GM19328 (cell line): ENCODE results near the gene GRIK1.

Experiments used
- ATAC-seq: cut with Tn5 transposase; IDR thresholded peaks from one replicate; pipeline ENCODE4 v1.9.1; 2021; ENCODE audit warnings: mild to moderate bottlenecking, moderate library complexity; ENCODE audit not compliant: unreplicated experiment

The GRIK1 gene

DNA sequence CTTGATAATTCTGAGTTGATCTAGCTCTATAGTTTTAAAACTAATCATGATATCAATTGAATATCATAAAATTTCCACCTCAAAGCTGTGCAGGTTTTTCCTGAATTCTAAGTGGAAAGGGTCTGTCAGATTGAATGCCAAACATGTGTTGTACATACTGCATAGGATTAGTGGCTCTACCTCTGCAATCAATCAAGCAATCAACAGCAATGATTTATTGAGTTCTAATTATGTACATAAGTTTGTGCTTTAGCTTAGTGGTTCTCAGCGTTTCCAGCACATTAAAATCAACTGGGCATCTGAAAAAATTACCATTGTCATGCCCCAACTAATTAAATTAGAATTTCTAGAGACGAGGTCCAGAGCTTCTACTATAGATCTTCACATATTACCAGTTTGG is 389.6 kb downstream of the GRIK1 start:
- ATAC-seq = no peak

DNA sequence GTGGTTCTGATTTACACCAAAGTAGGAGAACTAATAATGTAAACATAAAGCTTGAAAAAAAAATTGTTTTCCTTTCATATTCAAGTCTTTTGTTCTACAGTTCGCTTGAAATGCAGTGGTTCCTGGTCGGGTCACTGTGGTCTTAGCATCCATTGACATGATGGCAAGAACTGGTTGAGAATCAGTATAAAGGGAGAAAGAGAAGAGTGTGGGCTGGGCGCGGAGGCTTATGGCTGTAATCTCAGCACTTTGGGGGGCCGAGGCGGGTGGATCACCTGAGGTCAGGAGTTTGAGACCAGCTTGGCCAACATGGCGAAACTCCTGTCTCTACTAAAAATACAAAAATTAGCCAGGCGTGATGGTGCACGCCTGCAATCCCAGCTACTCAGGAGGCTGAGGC is 390.2 kb downstream of the GRIK1 start:
- ATAC-seq = no peak

DNA sequence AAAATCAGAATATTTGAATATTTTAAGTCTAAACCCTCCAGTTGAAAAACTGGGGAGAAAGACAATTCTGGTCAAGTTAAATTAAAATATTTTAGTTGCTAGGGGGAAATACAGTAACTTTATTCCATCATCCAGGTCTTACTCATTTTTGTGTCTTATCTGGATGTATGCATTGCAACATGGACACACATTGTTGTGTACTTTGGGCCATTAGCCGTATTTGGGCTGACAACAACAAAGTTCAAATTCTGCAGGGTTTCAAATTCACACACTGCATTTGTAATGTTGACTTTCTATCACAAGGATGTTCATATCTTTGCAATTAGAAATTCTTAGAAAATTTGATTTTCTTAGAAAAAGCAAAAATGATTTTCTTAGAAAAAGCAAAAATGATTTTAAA is 391.8 kb downstream of the GRIK1 start:
- no peak for ATAC-seq

GRCh38 chr21:29546071-29546470 is 393.7 kb downstream of the GRIK1 start:
- ATAC-seq = no peak

GRCh38 chr21:29540289-29540688 is 399.5 kb downstream of the GRIK1 start:
- ATAC-seq = no peak

GRCh38 chr21:29538115-29538514 is 401.7 kb downstream of the GRIK1 start:
- ATAC-seq = no peak

GRCh38 chr21:29534448-29534847 is 405.3 kb downstream of the GRIK1 start:
- ATAC-seq = no peak

GRCh38 chr21:29529139-29529538 is 410.7 kb downstream of the GRIK1 start:
- no peak for ATAC-seq

DNA sequence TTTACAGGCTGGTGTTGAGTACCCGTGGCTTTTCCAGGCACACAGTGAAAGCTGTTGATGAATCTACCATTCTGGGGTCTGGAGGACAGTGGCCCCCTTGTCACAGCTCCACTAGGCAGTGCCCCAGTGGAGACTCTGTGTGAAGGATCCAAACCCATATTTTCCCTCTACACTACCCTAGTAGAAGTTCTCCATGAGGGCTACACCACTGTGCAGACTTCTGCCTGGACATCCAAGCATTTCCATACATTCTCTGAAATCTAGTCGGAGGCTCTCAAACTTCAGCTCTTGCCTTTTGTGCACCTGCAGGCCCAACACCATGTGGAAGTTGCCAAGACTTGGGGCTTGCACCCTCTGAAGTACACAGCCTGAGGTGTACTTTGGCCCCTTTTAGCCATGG is 413.3 kb downstream of the GRIK1 start:
- ATAC-seq = no peak

- ATAC-seq = no peak
These were observed 415.7 kb downstream of the GRIK1 start for GRCh38 chr21:29524055-29524454.

DNA sequence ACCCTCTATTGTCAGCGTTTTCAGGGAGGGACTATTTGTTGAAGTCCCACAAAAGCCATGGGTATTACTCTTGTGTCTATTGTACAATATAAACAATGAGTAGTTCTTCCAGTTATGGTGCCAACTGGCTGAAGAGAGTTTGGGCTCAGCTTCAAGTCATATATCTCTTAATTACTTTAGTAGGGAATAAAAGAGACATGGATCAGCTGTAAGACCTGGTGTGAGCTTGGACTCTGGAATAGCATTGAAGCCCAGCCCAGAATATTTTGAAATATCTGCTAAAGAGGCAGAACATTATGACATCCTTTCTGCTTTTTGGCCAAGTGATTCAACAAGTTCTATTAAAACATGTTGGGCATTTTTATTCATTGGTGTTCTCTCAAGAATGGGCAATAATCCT is 416.1 kb downstream of the GRIK1 start:
- ATAC-seq = no peak

DNA sequence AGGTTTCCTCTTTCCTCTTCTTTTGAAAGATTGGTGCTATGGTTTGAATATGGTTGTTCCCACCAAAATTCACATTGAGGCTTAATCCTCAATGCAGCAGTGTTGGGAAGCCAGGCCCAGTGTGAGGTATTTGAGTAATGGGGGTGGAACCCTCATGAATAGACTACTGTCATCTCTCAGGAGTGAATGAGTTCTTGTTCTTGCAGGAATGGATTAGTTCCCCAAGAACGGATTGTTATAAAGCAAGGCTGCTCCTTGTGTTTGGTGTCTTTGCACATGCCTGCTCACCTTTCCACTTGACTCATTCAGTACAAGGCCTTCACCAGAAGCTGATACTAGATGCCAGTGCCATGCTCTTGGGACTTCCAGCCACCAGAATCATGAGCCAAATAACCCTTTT is 417.9 kb downstream of the GRIK1 start:
- ATAC-seq = no peak

DNA sequence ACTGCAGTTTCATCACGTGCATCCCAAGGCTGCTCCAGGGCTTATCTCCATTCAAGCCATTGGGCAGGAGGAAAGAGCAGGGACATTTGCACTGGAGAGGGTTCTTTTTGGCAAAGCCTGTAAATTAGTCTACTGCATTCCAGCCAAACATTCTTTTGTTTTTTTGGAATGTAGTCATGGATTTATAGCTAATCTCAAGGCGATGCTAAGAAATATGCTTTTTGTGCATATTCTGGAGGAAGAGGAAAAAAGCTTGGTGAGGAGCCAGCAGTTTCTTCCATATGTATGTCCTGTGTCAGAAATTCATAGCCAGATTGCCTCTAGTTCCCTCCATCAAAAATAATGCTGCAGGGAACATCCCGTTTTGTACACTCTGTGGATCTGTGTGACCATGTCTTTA is 419.6 kb downstream of the GRIK1 start:
- ATAC-seq = no peak

- no peak for ATAC-seq
These were observed 425.0 kb downstream of the GRIK1 start for GRCh38 chr21:29514652-29515247.

DNA sequence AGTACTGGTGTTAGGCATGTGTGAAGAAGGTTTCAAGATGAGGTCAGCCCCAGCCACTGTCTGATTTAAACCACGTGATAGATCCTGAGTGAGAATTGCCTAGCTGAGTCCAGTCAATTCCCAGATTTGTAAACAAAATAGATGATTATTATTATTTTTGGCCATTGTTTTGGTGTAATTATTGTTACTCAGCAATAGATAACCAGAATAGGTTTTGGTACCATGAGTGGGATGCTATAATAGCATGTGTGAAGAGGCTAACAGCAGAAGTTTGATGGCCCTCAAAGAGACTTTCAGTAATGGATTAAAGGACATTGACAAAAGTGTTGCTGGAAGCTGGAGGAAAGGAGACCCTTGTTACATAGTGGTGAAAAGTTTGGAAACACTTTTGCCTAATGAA is 426.3 kb downstream of the GRIK1 start:
- no peak for ATAC-seq

DNA sequence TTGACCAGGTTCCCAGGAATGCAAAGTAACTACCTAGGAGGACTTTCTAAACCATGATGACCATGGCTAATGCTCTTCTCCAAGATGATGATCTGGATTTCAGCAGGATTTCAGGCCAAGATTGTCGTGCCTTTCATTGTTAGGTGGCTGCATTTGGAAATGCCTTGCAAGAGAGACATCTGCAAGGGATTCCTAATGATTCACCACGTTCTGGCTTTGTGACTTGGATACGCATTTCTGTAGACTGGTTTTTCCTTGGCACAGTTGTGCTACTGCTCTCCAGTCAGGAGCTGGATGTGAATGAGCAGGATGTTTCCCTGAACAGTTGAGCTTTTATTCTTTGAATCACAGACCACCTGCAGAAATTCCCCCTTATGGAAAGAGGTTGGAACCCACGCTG is 428.7 kb downstream of the GRIK1 start:
- no peak for ATAC-seq

- ATAC-seq = no peak
These were observed 430.7 kb downstream of the GRIK1 start for GRCh38 chr21:29509121-29509520.

DNA sequence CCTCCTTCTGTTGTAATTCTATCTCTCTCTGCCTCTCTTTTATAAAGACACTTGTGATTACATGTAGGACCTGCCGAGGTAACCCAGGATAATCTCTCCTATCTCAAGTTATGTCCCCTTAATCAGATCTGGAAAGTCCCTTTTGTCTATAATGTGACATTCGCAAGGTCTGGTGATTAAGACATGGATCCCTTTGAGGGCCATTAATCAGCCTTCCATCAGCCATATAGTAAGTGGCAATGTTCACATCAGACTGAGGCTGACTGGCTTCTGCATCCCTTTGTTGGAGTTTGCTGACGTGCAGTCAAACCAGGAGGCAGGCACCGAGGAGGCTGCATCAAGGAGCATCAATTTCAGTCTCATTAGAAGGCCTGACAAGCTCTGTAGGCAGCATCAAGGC is 431.5 kb downstream of the GRIK1 start:
- no peak for ATAC-seq

GRCh38 chr21:29506947-29507346 is 432.8 kb downstream of the GRIK1 start:
- ATAC-seq = no peak

GRCh38 chr21:29506214-29506613 is 433.6 kb downstream of the GRIK1 start:
- ATAC-seq = no peak

- ATAC-seq = no peak
These were observed 435.0 kb downstream of the GRIK1 start for GRCh38 chr21:29504751-29505321.

- ATAC-seq = no peak
These were observed 438.3 kb downstream of the GRIK1 start for GRCh38 chr21:29501451-29501850.

GRCh38 chr21:29499734-29500343 is 440.0 kb downstream of the GRIK1 start:
- ATAC-seq = no peak
